Parathyroid adenoma (tissue), 2 donors: ENCODE data around the gene RHNO1.

ENCODE experiments used
- H2AFZ ChIP-seq: fragments of 300-600 bp; sonication (generic); one replicate; pipeline ENCODE4 v1.7.0; 2017; ENCODE audit warnings: antibody characterized with exemption, mild to moderate bottlenecking
- H3K27ac ChIP-seq: fragments of 300-600 bp; sonication (generic); one replicate; pipeline ENCODE4 v1.7.0; 2017
- H3K27me3 ChIP-seq: fragments of 300-600 bp; sonication (generic); one replicate; pipeline ENCODE4 v1.7.0; 2017; ENCODE audit warnings: low read length; ENCODE audit not compliant: control insufficient read depth, insufficient read depth
- H3K36me3 ChIP-seq: fragments of 300-600 bp; sonication (generic); one replicate; pipeline ENCODE4 v1.7.0; 2017; ENCODE audit warnings: low read length; ENCODE audit not compliant: control insufficient read depth, insufficient read depth
- H3K4me1 ChIP-seq: fragments of 300-600 bp; sonication (generic); one replicate; pipeline ENCODE4 v1.7.0; 2017; ENCODE audit warnings: control low read depth
- H3K4me2 ChIP-seq: fragments of 300-600 bp; sonication (generic); one replicate; pipeline ENCODE4 v1.7.0; 2017; ENCODE audit warnings: low read length
- H3K4me3 ChIP-seq: fragments of 300-600 bp; sonication (generic); one replicate; pipeline ENCODE4 v1.7.0; 2017; ENCODE audit warnings: low read depth, low read length
- H3K79me2 ChIP-seq: fragments of 300-600 bp; sonication (generic); one replicate; pipeline ENCODE4 v1.7.0; 2017; ENCODE audit warnings: control low read depth
- H3K9ac ChIP-seq: fragments of 300-600 bp; sonication (generic); one replicate; pipeline ENCODE4 v1.7.0; 2017; ENCODE audit warnings: mild to moderate bottlenecking
- H3K9me3 ChIP-seq: fragments of 300-600 bp; sonication (generic); one replicate; pipeline ENCODE4 v1.7.0; 2017; ENCODE audit warnings: low read length; ENCODE audit not compliant: control insufficient read depth
- CTCF ChIP-seq: fragments of 300-600 bp; sonication (generic); IDR thresholded peaks from one replicate; pipeline ENCODE4 v1.7.0; 2017; ENCODE audit warnings: antibody characterized with exemption, mild to moderate bottlenecking
- donor health status: primary hyperparathyroidism.

The RHNO1 gene

GRCh38 chr12:2891240-2892053 lies 14.4 kb downstream of the RHNO1 start:
- peak overlapping the region; percentile 74 for H3K4me3 ChIP-seq
- peak overlapping the region; percentile 72 for H3K4me2 ChIP-seq
- H3K79me2 ChIP-seq: peaks cover 3% of the 10 kb centered on the region
- no peaks in the 10 kb centered on the region for H3K9me3 ChIP-seq
- H3K27ac ChIP-seq: peak overlapping the region; percentile 64
- H3K4me1 ChIP-seq: peaks cover 2% of the 10 kb centered on the region
- H2AFZ ChIP-seq: peak overlapping the region; percentile 93
- no peaks in the 10 kb centered on the region for H3K36me3 ChIP-seq
- H3K27me3 ChIP-seq: no peaks in the 10 kb centered on the region
- TF ChIP-seq CTCF: no peak
- peak overlapping the region; percentile 75 for H3K9ac ChIP-seq

GRCh38 chr12:2892246-2892645 lies 15.2 kb downstream of the RHNO1 start:
- H3K79me2 ChIP-seq: peaks cover 8% of the 10 kb centered on the region
- H3K9me3 ChIP-seq: no peaks in the 10 kb centered on the region
- no peak overlapping the region for H3K27ac ChIP-seq
- no peak overlapping the region for H3K9ac ChIP-seq
- no peaks in the 10 kb centered on the region for H3K27me3 ChIP-seq
- H3K36me3 ChIP-seq: no peaks in the 10 kb centered on the region
- no peak for TF ChIP-seq CTCF
- H2AFZ ChIP-seq: no peak overlapping the region
- no peak overlapping the region for H3K4me3 ChIP-seq
- no peak overlapping the region for H3K4me2 ChIP-seq
- H3K4me1 ChIP-seq: peaks cover 2% of the 10 kb centered on the region

GRCh38 chr12:2893007-2893406 lies 16.0 kb downstream of the RHNO1 start:
- Histone ChIP-seq H3K27me3 (no peaks in the 10 kb centered on the region), H3K4me1 (peaks cover 2% of the 10 kb centered on the region), H3K36me3 (no peaks in the 10 kb centered on the region), H3K9ac (no peak overlapping the region), H3K79me2 (peaks cover 11% of the 10 kb centered on the region), H3K4me3 (no peak overlapping the region), H2AFZ (no peak overlapping the region), H3K9me3 (no peaks in the 10 kb centered on the region), H3K27ac (no peak overlapping the region), H3K4me2 (no peak overlapping the region)
- TF ChIP-seq CTCF: no peak

- TF ChIP-seq CTCF: no peak
- no peaks in the 10 kb centered on the region for H3K9me3 ChIP-seq
- H3K4me1 ChIP-seq: peaks cover 2% of the 10 kb centered on the region
- no peak overlapping the region for H3K4me2 ChIP-seq
- H3K27ac ChIP-seq: no peak overlapping the region
- H3K27me3 ChIP-seq: no peaks in the 10 kb centered on the region
- peaks cover 19% of the 10 kb centered on the region for H3K79me2 ChIP-seq
- no peak overlapping the region for H2AFZ ChIP-seq
- H3K4me3 ChIP-seq: no peak overlapping the region
- H3K36me3 ChIP-seq: no peaks in the 10 kb centered on the region
- no peak overlapping the region for H3K9ac ChIP-seq
Measured at GRCh38 chr12:2895051-2895451, 18.0 kb downstream of the RHNO1 start.

GRCh38 chr12:2895511-2895910 lies 18.5 kb downstream of the RHNO1 start:
- H3K27ac ChIP-seq: no peak overlapping the region
- H3K36me3 ChIP-seq: no peaks in the 10 kb centered on the region
- H3K9me3 ChIP-seq: no peaks in the 10 kb centered on the region
- H3K4me3 ChIP-seq: no peak overlapping the region
- no peak overlapping the region for H2AFZ ChIP-seq
- peaks cover 19% of the 10 kb centered on the region for H3K79me2 ChIP-seq
- no peaks in the 10 kb centered on the region for H3K27me3 ChIP-seq
- H3K4me2 ChIP-seq: no peak overlapping the region
- no peak overlapping the region for H3K9ac ChIP-seq
- no peak for TF ChIP-seq CTCF
- H3K4me1 ChIP-seq: no peaks in the 10 kb centered on the region
